GM23338 (cell line): ENCODE results near the gene SV2C. TPM values are rescaled to one million over a fixed set of nuclear protein-coding genes. Genes with fewer than 3 reads are reported as not detected.
"Not testable (repeated sequence)": the region's sequence is repeated elsewhere in the genome, so short reads cannot be mapped to it uniquely, and the experiment has no call there.

Experiments used
- ATAC-seq: fragments of 200-7000 bp; cut with Tn5 transposase; 3 replicates; pipeline ENCODE4 v1.9.1; 2020
- DNase-seq: peaks from one replicate; pipeline ENCODE4 v3.0.0-alpha.2; 2015; ENCODE audit warnings: low spot score
- H2AFZ ChIP-seq: fragments of 200-600 bp; sonication (generic); 2 replicates; pipeline ENCODE4 v1.8.0; 2016; ENCODE audit warnings: antibody characterized with exemption, mild to moderate bottlenecking, moderate library complexity
- H3F3A ChIP-seq: fragments of 200-600 bp; sonication (generic); replicated peaks from 2 replicates; pipeline ENCODE4 v1.8.0; 2017; ENCODE audit warnings: antibody characterized with exemption, mixed run types, low read depth
- H3K27ac ChIP-seq: fragments of 200-600 bp; sonication (generic); 2 replicates; pipeline ENCODE4 v1.6.1; 2016; ENCODE audit warnings: low read depth
- H3K27me3 ChIP-seq: fragments of 200-600 bp; sonication (generic); 2 replicates; pipeline ENCODE4 v1.8.0; 2016; ENCODE audit warnings: mild to moderate bottlenecking, mixed run types, moderate library complexity; ENCODE audit not compliant: insufficient read depth
- H3K36me3 ChIP-seq: fragments of 200-600 bp; sonication (generic); 2 replicates; pipeline ENCODE4 v1.8.0; 2016; ENCODE audit warnings: mild to moderate bottlenecking; ENCODE audit not compliant: insufficient read depth
- H3K4me1 ChIP-seq: fragments of 200-600 bp; sonication (generic); 2 replicates; pipeline ENCODE4 v1.8.0; 2016; ENCODE audit warnings: mild to moderate bottlenecking, moderate library complexity; ENCODE audit not compliant: insufficient read depth
- H3K4me2 ChIP-seq: fragments of 200-600 bp; sonication (generic); 2 replicates; pipeline ENCODE4 v1.7.1; 2017; ENCODE audit warnings: mixed run types
- H3K4me3 ChIP-seq: fragments of 200-600 bp; sonication (generic); 2 replicates; pipeline ENCODE4 v1.6.1; 2016; ENCODE audit warnings: mixed run types
- H3K79me2 ChIP-seq: fragments of 200-600 bp; sonication (generic); replicated peaks from 2 replicates; pipeline ENCODE4 v1.8.0; 2017; ENCODE audit warnings: mild to moderate bottlenecking; ENCODE audit not compliant: insufficient read depth
- H3K9me2 ChIP-seq: fragments of 200-600 bp; sonication (generic); 2 replicates; pipeline ENCODE4 v1.8.0; 2017; ENCODE audit not compliant: insufficient read depth
- H4K20me1 ChIP-seq: fragments of 200-600 bp; sonication (generic); replicated peaks from 2 replicates; pipeline ENCODE4 v1.8.0; 2017; ENCODE audit warnings: mild to moderate bottlenecking; ENCODE audit not compliant: insufficient read depth
- H3K27ac Mint-ChIP-seq: 2 replicates; pipeline ENCODE4 v1.8.0; 2020; ENCODE audit warnings: inconsistent platforms, mild to moderate bottlenecking, moderate library complexity, mixed read lengths
- H3K27me3 Mint-ChIP-seq: 3 replicates; pipeline ENCODE4 v1.8.0; 2022; ENCODE audit warnings: low read depth, mild to moderate bottlenecking, moderate library complexity, mixed read lengths, inconsistent platforms; ENCODE audit not compliant: insufficient read depth, poor library complexity
- H3K36me3 Mint-ChIP-seq: 3 replicates; pipeline ENCODE4 v1.8.0; 2021; ENCODE audit warnings: low read depth, mild to moderate bottlenecking, inconsistent platforms, moderate library complexity, mixed read lengths
- H3K4me1 Mint-ChIP-seq: 3 replicates; pipeline ENCODE4 v1.8.0; 2020; ENCODE audit warnings: mild to moderate bottlenecking, inconsistent platforms, mixed read lengths
- H3K4me3 Mint-ChIP-seq: 3 replicates; pipeline ENCODE4 v1.8.0; 2021; ENCODE audit warnings: moderate library complexity, mild to moderate bottlenecking, inconsistent platforms, mixed read lengths
- H3K9me3 Mint-ChIP-seq: 3 replicates; pipeline ENCODE4 v1.8.0; 2020; ENCODE audit warnings: moderate library complexity, mild to moderate bottlenecking, inconsistent platforms, mixed read lengths
- CTCF ChIP-seq, 2 experiments: fragments of 200-600 bp in 1 of 2; sonication (generic) in 1 of 2; conservative IDR thresholded peaks; 2 replicates each; pipeline versions ENCODE4 v1.5.1 to v1.6.1; 2016 to 2017; ENCODE audit warnings: antibody characterized with exemption in 2 of 2, low read depth in 2 of 2, mild to moderate bottlenecking in 2 of 2, moderate library complexity in 1 of 2
- EZH2phosphoT487 ChIP-seq: fragments of 200-600 bp; sonication (generic); IDR thresholded peaks from one replicate; pipeline ENCODE4 v1.8.1; 2018; ENCODE audit warnings: antibody characterized with exemption; ENCODE audit not compliant: unreplicated experiment
- JUNB ChIP-seq: IDR thresholded peaks from one replicate; pipeline ENCODE4 v1.6.1; 2016; ENCODE audit warnings: antibody characterized with exemption; ENCODE audit not compliant: unreplicated experiment
- POLR2AphosphoS5 ChIP-seq: IDR thresholded peaks from 2 replicates; pipeline ENCODE4 v1.6.1; 2016; ENCODE audit warnings: antibody characterized with exemption, low read depth
- ZNF114 ChIP-seq: fragments of 250-450 bp; sonication (Bioruptor Pico); IDR thresholded peaks from 2 replicates; pipeline ENCODE4 v1.5.0; 2020; ENCODE audit warnings: mild to moderate bottlenecking, moderate library complexity
- polyA plus RNA-seq: library from polyadenylated mRNA; unstranded; fragments of >200 nt; fragmentation: Nextera tagmentation; extraction: Ambion mirVana; gene quantifications from 2 replicates; pipeline ENCODE4 v1.2.1, GENCODE V29; 2016
- total RNA-seq: library from RNA; depleted of rRNA; stranded (reverse); fragments of >200 nt; shearing (Covaris generic); gene quantifications from 2 replicates; pipeline ENCODE4 v1.2.3, GENCODE V29; 2014
- TF ChIP-seq, protein P1 (sequence below): IDR thresholded peaks from 2 replicates; pipeline ENCODE4 v1.6.1; 2016; ENCODE audit warnings: antibody characterized with exemption
- TF ChIP-seq, protein P2 (sequence below): IDR thresholded peaks from one replicate; pipeline ENCODE4 v1.6.1; 2018; ENCODE audit warnings: antibody characterized with exemption; ENCODE audit not compliant: unreplicated experiment

SV2C gene
- total and polyA plus RNA-seq, 2 experiments from 2014 or later: 0.05 to 0.07 TPM

DNA sequence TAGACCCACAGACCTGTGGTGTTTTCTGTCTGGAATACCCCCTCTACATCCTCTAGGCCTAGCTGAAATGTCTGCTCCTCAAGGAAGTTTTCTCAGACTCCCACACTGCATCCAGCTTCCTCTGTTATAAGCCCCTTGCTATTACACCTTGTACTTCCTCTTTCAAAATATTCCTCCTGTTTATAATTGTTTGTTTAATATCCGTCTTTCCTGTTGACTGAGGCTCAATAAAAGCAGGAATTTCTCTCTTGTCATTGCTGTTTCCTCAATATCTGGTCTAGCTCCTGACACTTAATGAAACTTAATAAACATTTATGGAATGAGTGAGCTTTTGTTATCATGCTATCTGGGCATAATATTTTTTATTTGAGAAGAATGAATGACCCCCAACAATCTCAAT, 285.8 kb downstream of the SV2C start:
- no peaks in the 10 kb centered on the region for H3K9me3 Mint-ChIP-seq
- H3K36me3 Mint-ChIP-seq: no peaks in the 10 kb centered on the region
- H3K27ac Mint-ChIP-seq: no peak overlapping the region

GRCh38 chr5:76369668-76370067, 286.5 kb downstream of the SV2C start:
- not testable (repeated sequence) for DNase-seq, H3K79me2 ChIP-seq, H3K27me3 ChIP-seq, H2AFZ ChIP-seq, H3K4me2 ChIP-seq, ATAC-seq, H3K4me3 Mint-ChIP-seq, H3K27ac Mint-ChIP-seq, H3K4me1 Mint-ChIP-seq, H3K27me3 Mint-ChIP-seq, H3K36me3 Mint-ChIP-seq, H3K4me1 ChIP-seq, H3K4me3 ChIP-seq, H4K20me1 ChIP-seq, H3F3A ChIP-seq, H3K9me3 Mint-ChIP-seq, H3K27ac ChIP-seq, H3K36me3 ChIP-seq
- H3K9me2 ChIP-seq: peaks cover 11% of the 10 kb centered on the region; the same call in 1 of the 2 replicates

More for the DNA sequence above, 285.8 kb downstream of the SV2C start:
- H3K79me2 ChIP-seq: no peaks in the 10 kb centered on the region
- DNase-seq (no peak), ATAC-seq (no peak)
- no peak overlapping the region for H3K4me3 Mint-ChIP-seq
- H3K4me1 Mint-ChIP-seq: peaks cover 10% of the 10 kb centered on the region
- no peaks in the 10 kb centered on the region; the same call in 1 of the 2 replicates for H3K4me1 ChIP-seq
- H3K4me2 ChIP-seq: no peak overlapping the region
- no peak overlapping the region for H3K27ac ChIP-seq
- H3F3A ChIP-seq: no peaks in the 10 kb centered on the region
- TF ChIP-seq, protein P1, sequence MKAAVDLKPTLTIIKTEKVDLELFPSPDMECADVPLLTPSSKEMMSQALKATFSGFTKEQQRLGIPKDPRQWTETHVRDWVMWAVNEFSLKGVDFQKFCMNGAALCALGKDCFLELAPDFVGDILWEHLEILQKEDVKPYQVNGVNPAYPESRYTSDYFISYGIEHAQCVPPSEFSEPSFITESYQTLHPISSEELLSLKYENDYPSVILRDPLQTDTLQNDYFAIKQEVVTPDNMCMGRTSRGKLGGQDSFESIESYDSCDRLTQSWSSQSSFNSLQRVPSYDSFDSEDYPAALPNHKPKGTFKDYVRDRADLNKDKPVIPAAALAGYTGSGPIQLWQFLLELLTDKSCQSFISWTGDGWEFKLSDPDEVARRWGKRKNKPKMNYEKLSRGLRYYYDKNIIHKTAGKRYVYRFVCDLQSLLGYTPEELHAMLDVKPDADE: no peak
- TF ChIP-seq POLR2AphosphoS5: no peak
- TF ChIP-seq EZH2phosphoT487: no peak
- TF ChIP-seq CTCF (conservative IDR thresholded peaks at IDR 0.05; ENCODE audit: low read depth in 2 of 2): no peak
- TF ChIP-seq ZNF114: no peak
- TF ChIP-seq, protein P2, sequence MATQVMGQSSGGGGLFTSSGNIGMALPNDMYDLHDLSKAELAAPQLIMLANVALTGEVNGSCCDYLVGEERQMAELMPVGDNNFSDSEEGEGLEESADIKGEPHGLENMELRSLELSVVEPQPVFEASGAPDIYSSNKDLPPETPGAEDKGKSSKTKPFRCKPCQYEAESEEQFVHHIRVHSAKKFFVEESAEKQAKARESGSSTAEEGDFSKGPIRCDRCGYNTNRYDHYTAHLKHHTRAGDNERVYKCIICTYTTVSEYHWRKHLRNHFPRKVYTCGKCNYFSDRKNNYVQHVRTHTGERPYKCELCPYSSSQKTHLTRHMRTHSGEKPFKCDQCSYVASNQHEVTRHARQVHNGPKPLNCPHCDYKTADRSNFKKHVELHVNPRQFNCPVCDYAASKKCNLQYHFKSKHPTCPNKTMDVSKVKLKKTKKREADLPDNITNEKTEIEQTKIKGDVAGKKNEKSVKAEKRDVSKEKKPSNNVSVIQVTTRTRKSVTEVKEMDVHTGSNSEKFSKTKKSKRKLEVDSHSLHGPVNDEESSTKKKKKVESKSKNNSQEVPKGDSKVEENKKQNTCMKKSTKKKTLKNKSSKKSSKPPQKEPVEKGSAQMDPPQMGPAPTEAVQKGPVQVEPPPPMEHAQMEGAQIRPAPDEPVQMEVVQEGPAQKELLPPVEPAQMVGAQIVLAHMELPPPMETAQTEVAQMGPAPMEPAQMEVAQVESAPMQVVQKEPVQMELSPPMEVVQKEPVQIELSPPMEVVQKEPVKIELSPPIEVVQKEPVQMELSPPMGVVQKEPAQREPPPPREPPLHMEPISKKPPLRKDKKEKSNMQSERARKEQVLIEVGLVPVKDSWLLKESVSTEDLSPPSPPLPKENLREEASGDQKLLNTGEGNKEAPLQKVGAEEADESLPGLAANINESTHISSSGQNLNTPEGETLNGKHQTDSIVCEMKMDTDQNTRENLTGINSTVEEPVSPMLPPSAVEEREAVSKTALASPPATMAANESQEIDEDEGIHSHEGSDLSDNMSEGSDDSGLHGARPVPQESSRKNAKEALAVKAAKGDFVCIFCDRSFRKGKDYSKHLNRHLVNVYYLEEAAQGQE: no peak
- no peak for TF ChIP-seq JUNB
- H3K9me2 ChIP-seq: peaks cover 11% of the 10 kb centered on the region; the same call in 1 of the 2 replicates
- no peaks in the 10 kb centered on the region for H3K27me3 ChIP-seq
- H4K20me1 ChIP-seq: no peaks in the 10 kb centered on the region
- no peak overlapping the region for H2AFZ ChIP-seq
- no peaks in the 10 kb centered on the region for H3K36me3 ChIP-seq
- no peak overlapping the region for H3K4me3 ChIP-seq
- H3K27me3 Mint-ChIP-seq: peaks cover 1% of the 10 kb centered on the region
